ENCODE results near the gene METRNL.

DNA sequence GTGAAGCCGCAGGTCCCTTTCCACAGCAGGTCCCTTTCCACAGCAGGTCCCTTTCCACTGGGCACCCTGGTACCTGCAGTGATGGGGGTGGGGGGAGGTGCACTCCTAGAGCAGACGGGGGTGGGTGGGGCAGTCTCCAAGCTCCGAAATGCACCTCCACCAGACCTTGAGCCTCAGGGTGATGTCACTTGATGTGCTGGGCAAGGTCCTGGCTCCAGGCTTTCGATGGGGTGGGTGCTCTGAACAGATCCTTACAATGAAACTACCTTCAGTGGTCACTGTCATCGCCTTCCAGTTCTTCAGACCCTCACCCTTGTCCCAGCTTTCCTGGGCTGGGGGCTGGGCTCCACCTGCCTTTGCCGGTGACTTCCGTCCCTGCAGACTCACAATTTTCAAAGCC lies 1.5 kb upstream of the METRNL start:
- TF ChIP-seq, protein P1, sequence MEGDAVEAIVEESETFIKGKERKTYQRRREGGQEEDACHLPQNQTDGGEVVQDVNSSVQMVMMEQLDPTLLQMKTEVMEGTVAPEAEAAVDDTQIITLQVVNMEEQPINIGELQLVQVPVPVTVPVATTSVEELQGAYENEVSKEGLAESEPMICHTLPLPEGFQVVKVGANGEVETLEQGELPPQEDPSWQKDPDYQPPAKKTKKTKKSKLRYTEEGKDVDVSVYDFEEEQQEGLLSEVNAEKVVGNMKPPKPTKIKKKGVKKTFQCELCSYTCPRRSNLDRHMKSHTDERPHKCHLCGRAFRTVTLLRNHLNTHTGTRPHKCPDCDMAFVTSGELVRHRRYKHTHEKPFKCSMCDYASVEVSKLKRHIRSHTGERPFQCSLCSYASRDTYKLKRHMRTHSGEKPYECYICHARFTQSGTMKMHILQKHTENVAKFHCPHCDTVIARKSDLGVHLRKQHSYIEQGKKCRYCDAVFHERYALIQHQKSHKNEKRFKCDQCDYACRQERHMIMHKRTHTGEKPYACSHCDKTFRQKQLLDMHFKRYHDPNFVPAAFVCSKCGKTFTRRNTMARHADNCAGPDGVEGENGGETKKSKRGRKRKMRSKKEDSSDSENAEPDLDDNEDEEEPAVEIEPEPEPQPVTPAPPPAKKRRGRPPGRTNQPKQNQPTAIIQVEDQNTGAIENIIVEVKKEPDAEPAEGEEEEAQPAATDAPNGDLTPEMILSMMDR (IDR thresholded peaks at IDR 0.05 in 2 of 3, conservative IDR thresholded peaks at IDR 0.05 in 1 of 3; ENCODE audit: borderline replicate concordance in 1 of 3, insufficient read depth in 1 of 3, low read depth in 2 of 3, low read length in 2 of 3), result no peak
- TF ChIP-seq, protein P2, sequence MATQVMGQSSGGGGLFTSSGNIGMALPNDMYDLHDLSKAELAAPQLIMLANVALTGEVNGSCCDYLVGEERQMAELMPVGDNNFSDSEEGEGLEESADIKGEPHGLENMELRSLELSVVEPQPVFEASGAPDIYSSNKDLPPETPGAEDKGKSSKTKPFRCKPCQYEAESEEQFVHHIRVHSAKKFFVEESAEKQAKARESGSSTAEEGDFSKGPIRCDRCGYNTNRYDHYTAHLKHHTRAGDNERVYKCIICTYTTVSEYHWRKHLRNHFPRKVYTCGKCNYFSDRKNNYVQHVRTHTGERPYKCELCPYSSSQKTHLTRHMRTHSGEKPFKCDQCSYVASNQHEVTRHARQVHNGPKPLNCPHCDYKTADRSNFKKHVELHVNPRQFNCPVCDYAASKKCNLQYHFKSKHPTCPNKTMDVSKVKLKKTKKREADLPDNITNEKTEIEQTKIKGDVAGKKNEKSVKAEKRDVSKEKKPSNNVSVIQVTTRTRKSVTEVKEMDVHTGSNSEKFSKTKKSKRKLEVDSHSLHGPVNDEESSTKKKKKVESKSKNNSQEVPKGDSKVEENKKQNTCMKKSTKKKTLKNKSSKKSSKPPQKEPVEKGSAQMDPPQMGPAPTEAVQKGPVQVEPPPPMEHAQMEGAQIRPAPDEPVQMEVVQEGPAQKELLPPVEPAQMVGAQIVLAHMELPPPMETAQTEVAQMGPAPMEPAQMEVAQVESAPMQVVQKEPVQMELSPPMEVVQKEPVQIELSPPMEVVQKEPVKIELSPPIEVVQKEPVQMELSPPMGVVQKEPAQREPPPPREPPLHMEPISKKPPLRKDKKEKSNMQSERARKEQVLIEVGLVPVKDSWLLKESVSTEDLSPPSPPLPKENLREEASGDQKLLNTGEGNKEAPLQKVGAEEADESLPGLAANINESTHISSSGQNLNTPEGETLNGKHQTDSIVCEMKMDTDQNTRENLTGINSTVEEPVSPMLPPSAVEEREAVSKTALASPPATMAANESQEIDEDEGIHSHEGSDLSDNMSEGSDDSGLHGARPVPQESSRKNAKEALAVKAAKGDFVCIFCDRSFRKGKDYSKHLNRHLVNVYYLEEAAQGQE (IDR thresholded peaks at IDR 0.05; ENCODE audit: low read depth), result no peak
- TF ChIP-seq EZH2 (IDR thresholded peaks at IDR 0.05), result no peak
- no peak for TF ChIP-seq POLR2AphosphoS5 (IDR thresholded peaks at IDR 0.05; ENCODE audit: low read depth, low read length)
- TF ChIP-seq CEBPB (IDR thresholded peaks at IDR 0.05; ENCODE audit: low read depth), result no peak
